GM12892 (cell line): Measurements from ENCODE around the gene SRGAP2B.
"Not testable (repeated sequence)": the region's sequence is repeated elsewhere in the genome, so short reads cannot be mapped to it uniquely, and the experiment has no call there.

Source experiments
- POLR2A ChIP-seq: IDR thresholded peaks from 2 replicates; pipeline ENCODE4 v1.6.1; 2011; ENCODE audit warnings: low read depth, low read length, control low read depth
- TAF1 ChIP-seq: IDR thresholded peaks from 2 replicates; pipeline ENCODE4 v1.6.1; 2011; ENCODE audit warnings: low read depth, mild to moderate bottlenecking, control low read depth, low read length, borderline replicate concordance

- TF ChIP-seq POLR2A, TAF1: not testable (repeated sequence)
Observed at GRCh38 chr1:145125112-145125511, 30.0 kb upstream of the SRGAP2B start.
